K562 (cell line): Measurements from ENCODE around the gene KCNK10. TPM values are rescaled to one million over a fixed set of nuclear protein-coding genes. Genes with fewer than 3 reads are reported as not detected.

Source experiments
- ATAC-seq: fragments of 200-7000 bp; cut with Tn5 transposase; 3 replicates; pipeline ENCODE4 v1.9.1; 2020; ENCODE audit warnings: moderate library complexity
- BruUV-seq: library from RNA; stranded (reverse); fragments of 400-500 nt; replicated peaks from 2 replicates; lab custom pipeline; 2021; lab: Mats Ljungman, UMichigan
- CTCF ChIA-PET: fragments of 300-600 bp; formaldehyde crosslinking; extraction: SDS; loops from one replicate; lab custom pipeline; 2021; ENCODE audit warnings: low intra/inter-chr PET ratio; lab: Yijun Ruan, JAX
- POLR2A ChIA-PET: fragments of 300-600, 350-650 bp; sonication (Branson Sonifier 250); formaldehyde crosslinking; extraction: SDS; loops from one replicate; lab custom pipeline; 2021; ENCODE audit warnings: antibody characterized with exemption, inconsistent platforms; lab: Yijun Ruan, JAX
- DNase-seq, 4 experiments: peaks; one replicate each; pipeline versions ENCODE4 v3.0.0 to v3.0.0-alpha.2; 2011 to 2018; ENCODE audit warnings: low spot score in 3 of 4, mixed read lengths in 3 of 4; ENCODE audit errors: extremely low read depth in 1 of 4
- FAIRE-seq: peaks from 2 replicates; lab custom pipeline; 2011; peaks lifted over from hg19 to GRCh38; lab: Jason Lieb, UNC
- H2AFZ ChIP-seq: 2 replicates; pipeline ENCODE4 v1.6.0; 2011; ENCODE audit warnings: low read depth, low read length, control low read depth, inconsistent platforms
- H3K27ac ChIP-seq: fragments of 200-600 bp; 3 replicates; pipeline ENCODE4 v1.8.0; 2011; ENCODE audit warnings: low read depth, mild to moderate bottlenecking, control low read depth, inconsistent platforms, low read length, moderate library complexity, mixed read lengths; ENCODE audit errors: extremely low read depth
- H3K27me3 ChIP-seq, 2 experiments: fragments of 300-600 bp in 1 of 2; 2 replicates in 1 of 2; 3 replicates in 1 of 2; pipeline versions ENCODE4 v1.6.0 to v1.8.0; 2011; ENCODE audit warnings: inconsistent platforms in 2 of 2, low read length in 2 of 2, mild to moderate bottlenecking in 1 of 2, mixed read lengths in 1 of 2, moderate library complexity in 1 of 2; ENCODE audit not compliant: control insufficient read depth in 2 of 2, insufficient read depth in 2 of 2
- H3K36me3 ChIP-seq: fragments of 300-600 bp; 3 replicates; pipeline ENCODE4 v1.8.0; 2011; ENCODE audit warnings: mild to moderate bottlenecking, low read length, inconsistent platforms; ENCODE audit not compliant: control insufficient read depth, insufficient read depth
- H3K4me1 ChIP-seq, 2 experiments: fragments of 200-600 bp in 1 of 2; replicated peaks in 1 of 2; 2 replicates in 1 of 2; 3 replicates in 1 of 2; pipeline versions ENCODE4 v1.5.1 to v1.8.0; 2011; ENCODE audit warnings: inconsistent platforms in 2 of 2, low read length in 2 of 2, mild to moderate bottlenecking in 1 of 2, mixed read lengths in 1 of 2, moderate library complexity in 1 of 2; ENCODE audit not compliant: control insufficient read depth in 2 of 2, insufficient read depth in 2 of 2
- H3K4me2 ChIP-seq: 2 replicates; pipeline ENCODE4 v1.6.1; 2011; ENCODE audit warnings: low read length, control low read depth, inconsistent platforms, mixed read lengths; ENCODE audit not compliant: insufficient read depth
- H3K4me3 ChIP-seq: fragments of 200-600 bp; sonication (generic), shearing (Covaris generic); 2 replicates; pipeline ENCODE4 v1.5.1; 2016; ENCODE audit warnings: control low read depth, inconsistent platforms
- H3K79me2 ChIP-seq: fragments of 200-600 bp; 3 replicates; pipeline ENCODE4 v1.8.0; 2011; ENCODE audit warnings: low read length, inconsistent platforms; ENCODE audit not compliant: control insufficient read depth, insufficient read depth
- H3K9ac ChIP-seq, 2 experiments: 2 replicates each; pipeline versions ENCODE4 v1.6.0 to v1.6.1; 2011; ENCODE audit warnings: low read depth in 2 of 2, low read length in 2 of 2, control low read depth in 1 of 2, inconsistent platforms in 1 of 2, mild to moderate bottlenecking in 1 of 2, mixed read lengths in 1 of 2; ENCODE audit not compliant: insufficient read depth in 1 of 2
- H3K9me1 ChIP-seq: one replicate; pipeline ENCODE4 v1.6.0; 2011; ENCODE audit warnings: inconsistent platforms, mild to moderate bottlenecking, low read length, moderate library complexity; ENCODE audit not compliant: control insufficient read depth, insufficient read depth
- H3K9me3 ChIP-seq: replicated peaks from 2 replicates; pipeline ENCODE4 v1.5.1; 2011; ENCODE audit warnings: low read depth, low read length, inconsistent platforms; ENCODE audit not compliant: control insufficient read depth, insufficient read depth
- H4K20me1 ChIP-seq: replicated peaks from 2 replicates; pipeline ENCODE4 v1.6.1; 2011; ENCODE audit warnings: low read length, inconsistent platforms, mixed read lengths; ENCODE audit not compliant: control insufficient read depth, insufficient read depth
- CEBPB ChIP-seq: fragments of 450-650 bp; IDR thresholded peaks from 2 replicates; pipeline ENCODE4 v1.6.1; 2016; ENCODE audit warnings: missing genetic modification characterization, missing compliant biosample characterization
- WGBS: fragments of 100-300 bp; shearing (Covaris generic); methylation state at CpG from one replicate; pipeline ENCODE4 v1.1.6; 2016; ENCODE audit warnings: low coverage, mixed read lengths; ENCODE audit not compliant: insufficient coverage; ENCODE audit errors: missing lambda C conversion rate; 5-methylcytosine and 5-hydroxymethylcytosine counted together
- in situ Hi-C: fragments of 300-500 bp; cut with MboI; formaldehyde crosslinking; loops from 4 replicates; pipeline ENCODE4 v1.15.0; 2018; ENCODE audit warnings: inconsistent platforms, mixed read lengths
- intact Hi-C: fragments of 100-400 bp; cut with micrococcal nuclease; formaldehyde crosslinking; loops from 2 replicates; pipeline ENCODE4 v1.14.2; 2022
- polyA plus RNA-seq, 8 experiments: library from polyadenylated mRNA; depleted of rRNA in 4 of 8; stranded (reverse) in 5 of 8; unstranded in 3 of 8; fragments of >200 nt; fragmentation: Nextera tagmentation in 2 of 8; fragmentation: Illumina TruSeq in 1 of 8; extraction: Ambion mirVana in 2 of 8; extraction: Trizol in 1 of 8; gene quantifications; 2 replicates each; pipeline versions ENCODE4 v1.2.1 to v1.2.3, GENCODE V29; 2011 to 2014; ENCODE audit warnings: inconsistent platforms in 1 of 8, missing spikeins in 1 of 8
- total RNA-seq, 7 experiments: library from RNA; depleted of rRNA in 6 of 7; stranded (reverse); fragments of >200 nt in 6 of 7; fragmentation: Illumina TruSeq in 2 of 7; extraction: Trizol in 2 of 7; gene quantifications; 2 replicates each; pipeline versions ENCODE4 v1.2.1 to v1.2.3, GENCODE V29; 2011 to 2021; ENCODE audit warnings: low replicate concordance in 1 of 7
- TF ChIP-seq, protein P1 (sequence below): fragments of 450-650 bp; IDR thresholded peaks from 2 replicates; pipeline ENCODE4 v1.6.1; 2016; ENCODE audit warnings: antibody characterized with exemption

KCNK10 gene
- total and polyA plus RNA-seq, 9 of the 15 experiments (the other 6 are each of a cell fraction or from before 2014, with no cell fraction given), result not detected

DNA sequence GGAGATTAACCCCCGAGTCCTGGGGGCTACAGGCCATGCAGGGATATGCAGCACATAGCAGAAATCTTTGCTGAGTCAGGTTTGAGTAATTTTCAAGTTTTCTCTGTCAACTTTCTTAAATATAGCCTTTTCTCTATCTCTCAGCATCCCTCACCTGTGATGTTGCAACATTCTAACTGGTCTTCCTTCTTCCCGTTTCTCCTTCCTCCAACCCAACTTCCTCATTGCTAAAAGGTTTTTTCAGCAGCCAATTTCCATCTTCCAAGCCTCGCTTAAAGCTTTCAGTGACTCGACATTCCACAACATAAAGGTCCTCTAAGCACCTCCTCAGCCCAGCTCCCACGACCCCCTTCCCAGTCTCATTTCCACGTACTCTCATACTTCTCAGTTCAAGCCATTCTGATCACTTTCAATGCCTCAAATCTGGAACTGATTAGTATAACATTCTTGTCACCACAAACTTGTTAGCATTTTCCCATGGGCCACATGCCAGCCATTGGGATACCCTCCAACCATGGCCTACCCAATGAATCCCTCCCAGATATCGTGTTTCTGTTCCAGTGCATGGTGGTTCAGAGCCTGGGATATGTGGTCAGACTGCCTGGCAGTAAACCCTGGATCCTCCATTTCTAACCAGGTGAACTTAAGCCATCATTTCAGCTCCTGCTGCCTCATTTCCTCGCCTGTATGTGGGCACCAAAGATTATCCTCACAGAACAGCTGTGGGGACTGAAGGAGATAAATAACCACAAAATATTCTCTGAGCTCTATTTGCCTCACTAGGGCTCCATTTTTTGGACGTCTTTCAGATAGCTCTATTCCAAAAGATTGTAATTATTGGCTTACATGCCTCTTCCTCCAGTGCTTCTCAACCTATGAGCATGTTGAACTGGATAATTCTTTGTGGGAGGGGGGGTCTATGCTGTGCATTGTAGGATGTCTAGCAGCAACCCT lies 65.8 kb downstream of the KCNK10 start:
- Histone ChIP-seq H3K36me3 (no peaks in the 10 kb centered on the region), H3K4me2 (no peak overlapping the region), H3K27ac (no peak overlapping the region), H3K4me3 (no peak overlapping the region), H3K27me3 (no peaks in the 10 kb centered on the region; a peak in 2 of 5 replicates), H4K20me1 (no peaks in the 10 kb centered on the region), H2AFZ (no peak overlapping the region), H3K9ac (no peak overlapping the region), H3K79me2 (no peaks in the 10 kb centered on the region), H3K9me1 (no peaks in the 10 kb centered on the region), H3K4me1 (no peaks in the 10 kb centered on the region; a peak in 1 of 5 replicates), H3K9me3 (no peaks in the 10 kb centered on the region)
- ChIA-PET CTCF (no interaction called here), POLR2A (interaction anchor here (0.6 kb wide), 1 partner anchor 19 kb away, joined by 3 read pairs; no protein-coding TSS in a partner anchor)
- intact Hi-C loops, result no loop called here
- 0% methylated on average over 9 of the region's 9 CpGs for WGBS
- 0 out of 2 replicates have a peak, but pooled peaks have one; percentile 6 for TF ChIP-seq CEBPB (tag)
- TF ChIP-seq, protein P1, sequence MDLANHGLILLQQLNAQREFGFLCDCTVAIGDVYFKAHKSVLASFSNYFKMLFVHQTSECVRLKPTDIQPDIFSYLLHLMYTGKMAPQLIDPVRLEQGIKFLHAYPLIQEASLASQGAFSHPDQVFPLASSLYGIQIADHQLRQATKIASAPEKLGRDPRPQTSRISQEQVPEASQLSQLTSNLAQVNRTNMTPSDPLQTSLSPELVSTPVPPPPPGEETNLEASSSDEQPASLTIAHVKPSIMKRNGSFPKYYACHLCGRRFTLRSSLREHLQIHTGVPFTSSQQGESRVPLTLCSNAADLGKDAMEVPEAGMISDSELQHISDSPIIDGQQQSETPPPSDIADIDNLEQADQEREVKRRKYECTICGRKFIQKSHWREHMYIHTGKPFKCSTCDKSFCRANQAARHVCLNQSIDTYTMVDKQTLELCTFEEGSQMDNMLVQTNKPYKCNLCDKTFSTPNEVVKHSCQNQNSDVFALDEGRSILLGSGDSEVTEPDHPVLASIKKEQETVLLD, result no peak
- no peak for DNase-seq
- no peak for ATAC-seq
- no TSS peak for BruUV-seq
- in situ Hi-C loops, result no loop called here
- FAIRE-seq, result no peak
